H9 (cell line): ENCODE results near the gene TEX261. TPM values are rescaled to one million over a fixed set of nuclear protein-coding genes. Genes with fewer than 3 reads are reported as not detected.

Experiments used
- DNase-seq: peaks from one replicate; pipeline ENCODE4 v3.0.0-alpha.2; 2017
- H2AFZ ChIP-seq: one replicate; pipeline ENCODE4 v1.6.1; 2013; ENCODE audit warnings: mild to moderate bottlenecking, low read length, control low read depth, moderate library complexity
- H2AK5ac ChIP-seq: 2 replicates; pipeline ENCODE4 v1.6.1; 2013; ENCODE audit warnings: low read length, control low read depth, mixed read lengths; ENCODE audit not compliant: insufficient read length
- H2BK120ac ChIP-seq: one replicate; pipeline ENCODE4 v1.6.1; 2013; ENCODE audit warnings: low read depth, mild to moderate bottlenecking, low read length, control low read depth, inconsistent platforms; ENCODE audit not compliant: poor library complexity, severe bottlenecking
- H2BK12ac ChIP-seq: 2 replicates; pipeline ENCODE4 v1.6.1; 2013; ENCODE audit warnings: low read length, control low read depth, mixed read lengths, low read depth; ENCODE audit not compliant: insufficient read length
- H2BK15ac ChIP-seq: 2 replicates; pipeline ENCODE4 v1.6.1; 2013; ENCODE audit warnings: low read depth, low read length, control low read depth
- H2BK20ac ChIP-seq: one replicate; pipeline ENCODE4 v1.6.1; 2013; ENCODE audit warnings: low read depth, mild to moderate bottlenecking, low read length, control low read depth, inconsistent platforms; ENCODE audit not compliant: poor library complexity, severe bottlenecking
- H2BK5ac ChIP-seq: 2 replicates; pipeline ENCODE4 v1.6.1; 2013; ENCODE audit warnings: low read length, control low read depth, mixed read lengths; ENCODE audit not compliant: insufficient read length
- H3K14ac ChIP-seq: 2 replicates; pipeline ENCODE4 v1.6.1; 2013; ENCODE audit warnings: low read length, control low read depth; ENCODE audit not compliant: insufficient read depth
- H3K18ac ChIP-seq: 2 replicates; pipeline ENCODE4 v1.6.1; 2013; ENCODE audit warnings: low read depth, mild to moderate bottlenecking, mixed read lengths, low read length, control low read depth; ENCODE audit not compliant: insufficient read length
- H3K23ac ChIP-seq: 2 replicates; pipeline ENCODE4 v1.6.1; 2013; ENCODE audit warnings: low read length, control low read depth, mixed read lengths, low read depth; ENCODE audit not compliant: insufficient read length
- H3K23me2 ChIP-seq: 2 replicates; pipeline ENCODE4 v1.6.1; 2013; ENCODE audit warnings: low read depth, mild to moderate bottlenecking, mixed read lengths, low read length, control low read depth; ENCODE audit not compliant: insufficient read length, poor library complexity, severe bottlenecking
- H3K27ac ChIP-seq: 2 replicates; pipeline ENCODE4 v1.5.1; 2013; ENCODE audit warnings: low read length, control low read depth, mixed read lengths, low read depth; ENCODE audit not compliant: insufficient read length
- H3K27me3 ChIP-seq: 2 replicates; pipeline ENCODE4 v1.6.1; 2013; ENCODE audit warnings: low read length, control low read depth, inconsistent platforms; ENCODE audit not compliant: insufficient read depth
- H3K4ac ChIP-seq: 2 replicates; pipeline ENCODE4 v1.6.1; 2013; ENCODE audit warnings: low read depth, mild to moderate bottlenecking, control low read depth, inconsistent platforms, low read length, moderate library complexity
- H3K4me1 ChIP-seq: 2 replicates; pipeline ENCODE4 v1.6.1; 2013; ENCODE audit warnings: low read length, control low read depth, inconsistent platforms; ENCODE audit not compliant: insufficient read depth
- H3K4me2 ChIP-seq: 2 replicates; pipeline ENCODE4 v1.6.1; 2013; ENCODE audit warnings: low read length, control low read depth, mixed read lengths; ENCODE audit not compliant: insufficient read length, insufficient read depth
- H3K56ac ChIP-seq: 2 replicates; pipeline ENCODE4 v1.6.1; 2013; ENCODE audit warnings: low read depth, mild to moderate bottlenecking, mixed read lengths, low read length, control low read depth; ENCODE audit not compliant: insufficient read length
- H3K79me1 ChIP-seq: 2 replicates; pipeline ENCODE4 v1.6.1; 2013; ENCODE audit warnings: low read depth, mild to moderate bottlenecking, moderate library complexity, low read length, control low read depth, inconsistent platforms; ENCODE audit not compliant: insufficient read depth, poor library complexity, severe bottlenecking
- H3K79me2 ChIP-seq: 2 replicates; pipeline ENCODE4 v1.6.1; 2013; ENCODE audit warnings: low read length, control low read depth, inconsistent platforms; ENCODE audit not compliant: insufficient read depth
- H3K9ac ChIP-seq: 2 replicates; pipeline ENCODE4 v1.6.1; 2013; ENCODE audit warnings: low read length, control low read depth, mixed read lengths; ENCODE audit not compliant: insufficient read length; ENCODE audit errors: extremely low read depth
- H3K9me3 ChIP-seq: one replicate; pipeline ENCODE4 v1.6.1; 2013; ENCODE audit warnings: low read depth, low read length, inconsistent platforms; ENCODE audit not compliant: control insufficient read depth
- H3T11ph ChIP-seq: one replicate; pipeline ENCODE4 v1.6.1; 2013; ENCODE audit warnings: mild to moderate bottlenecking, low read length, control low read depth, inconsistent platforms
- H4K20me1 ChIP-seq: one replicate; pipeline ENCODE4 v1.6.1; 2013; ENCODE audit not compliant: control insufficient read depth, insufficient read length, insufficient read depth
- H4K5ac ChIP-seq: 2 replicates; pipeline ENCODE4 v1.6.1; 2013; ENCODE audit warnings: low read depth, mild to moderate bottlenecking, mixed read lengths, low read length, control low read depth; ENCODE audit not compliant: insufficient read length
- H4K8ac ChIP-seq: replicated peaks from 2 replicates; pipeline ENCODE4 v1.6.1; 2013; ENCODE audit warnings: low read length, control low read depth, mixed read lengths, low read depth; ENCODE audit not compliant: insufficient read length
- H4K91ac ChIP-seq: 2 replicates; pipeline ENCODE4 v1.6.1; 2013; ENCODE audit warnings: low read depth, mild to moderate bottlenecking, moderate library complexity, mixed read lengths, low read length, control low read depth; ENCODE audit not compliant: insufficient read length
- H3K27ac Mint-ChIP-seq, 3 experiments: 2 replicates in 2 of 3; 3 replicates in 1 of 3; pipeline ENCODE4 v1.8.0; 2020 to 2021; ENCODE audit warnings: mixed read lengths in 3 of 3, mild to moderate bottlenecking in 1 of 3, moderate library complexity in 1 of 3
- H3K27me3 Mint-ChIP-seq: 2 replicates; pipeline ENCODE4 v1.8.0; 2021; ENCODE audit warnings: low read depth, mild to moderate bottlenecking, moderate library complexity, mixed read lengths
- H3K36me3 Mint-ChIP-seq, 3 experiments: 2 replicates in 2 of 3; 3 replicates in 1 of 3; pipeline ENCODE4 v1.8.0; 2020 to 2021; ENCODE audit warnings: low read depth in 3 of 3, mixed read lengths in 3 of 3; ENCODE audit not compliant: insufficient read depth in 1 of 3
- H3K4me1 Mint-ChIP-seq, 2 experiments: 2 replicates each; pipeline ENCODE4 v1.8.0; 2020; ENCODE audit warnings: mixed read lengths in 2 of 2
- H3K4me3 Mint-ChIP-seq, 2 experiments: 2 replicates in 1 of 2; 3 replicates in 1 of 2; pipeline ENCODE4 v1.8.0; 2020 to 2021; ENCODE audit warnings: mild to moderate bottlenecking in 2 of 2, mixed read lengths in 2 of 2, moderate library complexity in 1 of 2
- H3K9me3 Mint-ChIP-seq, 2 experiments: 2 replicates in 1 of 2; 3 replicates in 1 of 2; pipeline ENCODE4 v1.8.0; 2020; ENCODE audit warnings: mild to moderate bottlenecking in 2 of 2, mixed read lengths in 2 of 2, moderate library complexity in 1 of 2
- CTCF ChIP-seq: fragments of 200-600 bp; sonication (generic); conservative IDR thresholded peaks from 3 replicates; pipeline ENCODE4 v1.8.0; 2021; ENCODE audit warnings: antibody characterized with exemption, mild to moderate bottlenecking
- WGBS: extraction: QIAGEN DNeasy Blood & Tissue Kit; methylation state at CpG from one replicate; pipeline ENCODE4 v1.1.7; 2013; ENCODE audit warnings: missing lambda C conversion rate, low lambda C conversion rate, mixed read lengths; ENCODE audit not compliant: insufficient read length; ENCODE audit errors: extremely low coverage; 5-methylcytosine and 5-hydroxymethylcytosine counted together
- total RNA-seq: library from RNA; stranded (reverse); gene quantifications from 2 replicates; pipeline ENCODE4 v1.2.1, GENCODE V29; 2021

Gene TEX261
- total RNA-seq, 1 experiment from 2014 or later, result 19.2 TPM

GRCh38 chr2:70979180-70979488 lies 15.5 kb downstream of the TEX261 start:
- H2BK20ac ChIP-seq, result no peak overlapping the region
- Mint-ChIP-seq H3K27ac (no peak overlapping the region), H3K36me3 (no peaks in the 10 kb centered on the region), H3K27me3 (peaks cover 51% of the 10 kb centered on the region), H3K4me1 (peaks cover 12 to 14% of the 10 kb centered on the region in 2 experiments), H3K9me3 (no peaks in the 10 kb centered on the region), H3K4me3 (peak overlapping the region; percentile 49 to 76)
- H4K20me1 ChIP-seq, result no peaks in the 10 kb centered on the region
- no CpG with 5 or more reads among the region's 19 CpGs for WGBS
- H2BK5ac ChIP-seq, result no peak overlapping the region
- H2AFZ ChIP-seq, result no peak overlapping the region
- no peak overlapping the region for H3K18ac ChIP-seq
- no peak for DNase-seq
- no peak overlapping the region for H2BK120ac ChIP-seq
- peaks cover 7% of the 10 kb centered on the region for H3K23me2 ChIP-seq
- H4K8ac ChIP-seq, result no peak overlapping the region
- H3T11ph ChIP-seq, result no peak overlapping the region
- H2BK15ac ChIP-seq, result no peak overlapping the region
- peak overlapping the region; percentile 63 for H3K4me2 ChIP-seq
- no peak overlapping the region for H4K5ac ChIP-seq
- no peak overlapping the region for H3K27ac ChIP-seq
- no peaks in the 10 kb centered on the region for H3K4me1 ChIP-seq
- H3K9ac ChIP-seq, result no peak overlapping the region
- no peaks in the 10 kb centered on the region for H3K79me2 ChIP-seq
- no peaks in the 10 kb centered on the region for H3K9me3 ChIP-seq
- H3K27me3 ChIP-seq, result peaks cover 2% of the 10 kb centered on the region; the same call in 1 of the 2 replicates
- no peak overlapping the region for H3K23ac ChIP-seq
- no peak for TF ChIP-seq CTCF
- H3K56ac ChIP-seq, result no peak overlapping the region
- no peaks in the 10 kb centered on the region for H3K79me1 ChIP-seq
- no peak overlapping the region for H2BK12ac ChIP-seq
- no peak overlapping the region for H4K91ac ChIP-seq
- H3K14ac ChIP-seq, result no peak overlapping the region
- H2AK5ac ChIP-seq, result no peak overlapping the region
- no peak overlapping the region for H3K4ac ChIP-seq
